ENCODE data around the gene RHOXF2B.
"Not testable (repeated sequence)": the region's sequence is repeated elsewhere in the genome, so short reads cannot be mapped to it uniquely, and the experiment has no call there.

Gene RHOXF2B

DNA sequence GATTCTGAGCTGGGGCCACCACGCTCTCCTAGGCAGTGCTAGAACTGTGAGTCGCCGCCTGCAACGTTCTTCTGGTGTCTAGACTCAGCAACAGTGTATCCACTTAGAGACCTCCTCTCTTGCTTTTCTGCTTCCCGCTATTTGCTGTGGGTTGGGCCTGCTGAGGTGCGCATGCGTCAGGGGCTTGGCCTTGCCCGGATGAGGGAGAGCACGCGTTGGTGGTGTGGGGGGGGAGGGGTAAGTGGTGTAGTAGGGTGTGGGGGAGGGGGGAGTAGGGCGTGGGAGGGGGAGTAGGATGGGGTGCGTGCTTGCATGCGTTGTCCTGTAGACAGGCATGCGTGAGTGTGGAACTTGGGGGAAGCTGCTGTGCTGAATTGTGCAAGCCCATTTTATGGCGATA is at the start of gene RHOXF2B:
Gene RHOXF2B, minus strand, starts transcription at position 101 of the 400 bp plus-strand sequence. CDS start 138 bp downstream, outside the sequence.
- not testable (repeated sequence) for DNase-seq (ENCODE audit: low spot score)

GRCh38 chrX:120125444-120125843 is 48.0 kb upstream of the RHOXF2B start:
- DNase-seq (ENCODE audit: low spot score) = no peak

DNA sequence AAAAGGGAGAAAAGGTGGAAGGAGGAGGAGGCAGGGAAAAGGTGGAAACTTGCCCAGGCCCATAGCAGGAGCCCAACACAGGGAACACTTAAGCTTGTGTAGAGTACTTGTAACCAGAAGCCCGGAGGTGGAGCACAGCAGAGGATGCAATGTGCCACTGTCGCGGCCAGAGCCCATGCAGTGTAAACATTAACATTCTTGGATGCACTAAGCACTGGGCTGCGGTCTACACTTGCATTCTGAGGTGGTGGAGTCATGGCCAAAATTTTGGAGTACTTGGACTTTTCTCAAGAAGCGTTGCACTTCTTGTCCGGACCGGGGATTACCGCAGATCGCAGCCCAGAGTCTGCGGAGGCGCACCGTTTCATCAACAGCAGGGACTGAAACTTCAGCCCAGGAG is 42.7 kb upstream of the RHOXF2B start:
- DNase-seq (ENCODE audit: low spot score) = no peak

- no peak for DNase-seq (ENCODE audit: low spot score)
Measured at GRCh38 chrX:120115438-120115963, 38.0 kb upstream of the RHOXF2B start, which contains the start of gene RHOXF1. Gene RHOXF1 (minus strand): TSS chrX:120115913. CDS start chrX:120115862, 51 bp downstream.

GRCh38 chrX:120111611-120112010 is 34.1 kb upstream of the RHOXF2B start:
- no peak for DNase-seq (ENCODE audit: low spot score)

DNA sequence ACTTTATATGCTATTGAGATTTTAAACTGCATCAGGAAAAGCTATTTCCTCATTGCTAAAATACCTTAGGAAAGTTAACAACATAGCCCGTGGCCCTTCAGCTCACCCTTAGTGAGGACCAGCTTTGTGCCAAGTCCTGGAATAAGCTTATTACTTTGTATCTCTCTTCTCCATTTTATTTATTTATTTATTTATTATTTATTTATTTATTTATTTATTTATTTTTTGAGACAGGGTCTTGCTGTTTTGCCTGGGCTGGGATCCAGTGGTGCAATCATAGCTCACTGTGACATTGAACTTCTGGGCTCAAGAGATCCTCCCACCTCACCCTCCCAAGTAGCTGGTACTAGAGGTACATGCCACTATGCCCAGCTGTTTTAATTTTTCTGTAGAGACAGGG is 31.9 kb upstream of the RHOXF2B start:
- DNase-seq (ENCODE audit: low spot score) = no peak

DNA sequence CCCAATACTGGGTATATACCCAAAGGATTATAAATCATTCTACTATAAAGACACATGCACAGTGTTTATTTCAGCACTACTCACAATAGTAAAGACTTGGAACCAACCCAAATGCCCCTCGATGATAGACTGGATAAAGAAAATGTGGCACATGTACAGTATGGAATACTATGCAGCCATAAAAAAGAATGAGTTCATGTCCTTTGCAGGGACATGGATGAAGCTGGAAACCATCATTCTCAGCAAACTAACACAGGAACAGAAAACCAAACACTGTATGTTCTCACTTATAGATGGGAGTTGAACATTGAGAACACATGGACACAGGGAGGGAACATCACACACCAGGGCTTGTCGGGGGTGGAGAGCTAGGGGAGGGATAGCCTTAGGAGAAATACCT is 27.2 kb upstream of the RHOXF2B start:
- DNase-seq (ENCODE audit: low spot score) = not testable (repeated sequence)

DNA sequence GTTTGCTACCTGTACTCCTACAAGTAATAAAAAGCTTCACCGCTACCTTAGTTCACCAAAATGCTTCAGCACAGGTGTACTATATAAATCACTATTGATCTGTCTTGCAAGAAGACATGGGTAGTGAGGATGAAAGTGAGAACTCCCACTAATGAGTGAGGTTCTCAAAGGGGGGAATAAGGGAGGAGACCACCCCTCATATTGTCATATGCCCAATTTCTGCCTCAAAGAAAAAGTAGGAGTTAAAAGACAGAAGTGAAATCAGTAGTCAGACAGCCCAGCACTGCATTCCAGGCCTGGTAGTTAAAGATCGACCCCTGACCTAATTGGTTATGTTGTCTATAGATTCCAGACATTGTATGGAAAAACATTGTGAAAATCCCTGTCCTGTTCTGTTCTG is 23.6 kb upstream of the RHOXF2B start:
- DNase-seq (ENCODE audit: low spot score) = not testable (repeated sequence)

DNA sequence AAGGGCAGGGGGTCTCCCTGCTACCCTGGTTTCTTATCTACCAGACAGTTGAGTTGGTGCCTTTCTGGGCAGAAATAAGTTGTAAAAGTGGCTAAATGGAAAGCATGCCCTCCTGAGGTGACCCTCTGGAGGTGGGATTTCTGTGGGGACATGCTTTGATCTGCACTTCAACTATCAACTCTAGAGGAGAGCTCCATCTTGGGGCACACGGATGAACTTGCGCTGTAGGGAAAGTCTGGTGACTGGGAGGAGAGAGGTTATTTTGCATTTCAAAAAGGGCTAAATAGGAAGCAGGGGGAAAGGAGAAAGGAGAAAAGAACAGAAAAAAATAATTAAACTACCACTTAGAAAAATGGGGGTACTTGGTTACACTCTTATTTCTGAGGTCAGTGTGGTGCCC is 12.7 kb upstream of the RHOXF2B start:
- no peak for DNase-seq (ENCODE audit: low spot score)

GRCh38 chrX:120087289-120088017 is 10.0 kb upstream of the RHOXF2B start:
- no peak for DNase-seq (ENCODE audit: low spot score)

GRCh38 chrX:120085553-120086185 is 8.2 kb upstream of the RHOXF2B start:
- not testable (repeated sequence) for DNase-seq (ENCODE audit: low spot score)

DNA sequence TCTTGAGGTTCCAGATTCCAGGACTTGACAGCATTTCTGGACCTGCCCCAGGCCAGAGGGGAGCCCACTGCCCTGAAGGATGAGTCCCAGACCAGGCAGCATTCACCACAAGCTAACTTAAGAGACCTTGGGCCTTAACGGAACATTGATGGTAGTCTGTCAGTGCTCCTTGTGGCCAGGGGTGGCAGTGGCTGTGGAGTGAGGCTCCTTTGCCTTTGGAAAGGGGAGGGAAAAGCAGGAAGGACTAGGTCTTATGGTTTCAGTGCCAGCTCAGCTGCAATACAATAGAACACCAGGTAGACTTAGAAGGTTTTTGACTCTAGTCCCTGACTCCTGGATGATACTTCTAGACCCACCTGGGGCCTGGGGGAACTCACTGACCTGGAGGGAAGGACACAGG is 11.3 kb downstream of the RHOXF2B start:
- DNase-seq (ENCODE audit: low spot score) = not testable (repeated sequence)

- DNase-seq (ENCODE audit: low spot score) = not testable (repeated sequence)
Measured at GRCh38 chrX:120042712-120043111, 34.8 kb downstream of the RHOXF2B start.

DNA sequence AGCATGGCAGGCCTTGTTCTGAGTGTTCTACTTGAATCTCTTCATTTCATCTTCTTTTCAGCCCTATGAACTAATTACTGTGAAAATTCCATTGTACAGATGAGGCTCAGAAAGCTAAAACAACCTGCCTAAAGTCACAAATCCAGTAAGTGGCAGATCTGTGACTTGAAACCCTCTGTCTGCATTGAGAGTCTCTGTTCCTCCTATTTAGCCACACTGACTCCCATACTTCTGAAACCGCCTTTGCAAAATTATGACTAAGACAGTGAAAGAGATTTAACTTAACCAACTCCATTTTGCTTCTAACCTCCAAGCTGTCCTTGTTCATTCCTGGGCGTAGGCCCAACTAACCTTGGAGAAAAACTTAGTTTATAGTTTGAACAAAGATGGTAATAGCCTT is 35.2 kb downstream of the RHOXF2B start:
- not testable (repeated sequence) for DNase-seq (ENCODE audit: low spot score)

GRCh38 chrX:120040176-120040575 is 37.3 kb downstream of the RHOXF2B start:
- not testable (repeated sequence) for DNase-seq (ENCODE audit: low spot score)

- DNase-seq (ENCODE audit: low spot score) = not testable (repeated sequence)
Measured at GRCh38 chrX:120039087-120039733, 38.3 kb downstream of the RHOXF2B start.

- DNase-seq (ENCODE audit: low spot score) = no peak
Measured at GRCh38 chrX:120036704-120037103, 40.8 kb downstream of the RHOXF2B start.

- DNase-seq (ENCODE audit: low spot score) = not testable (repeated sequence)
Measured at GRCh38 chrX:120035522-120036309, 41.8 kb downstream of the RHOXF2B start.

DNA sequence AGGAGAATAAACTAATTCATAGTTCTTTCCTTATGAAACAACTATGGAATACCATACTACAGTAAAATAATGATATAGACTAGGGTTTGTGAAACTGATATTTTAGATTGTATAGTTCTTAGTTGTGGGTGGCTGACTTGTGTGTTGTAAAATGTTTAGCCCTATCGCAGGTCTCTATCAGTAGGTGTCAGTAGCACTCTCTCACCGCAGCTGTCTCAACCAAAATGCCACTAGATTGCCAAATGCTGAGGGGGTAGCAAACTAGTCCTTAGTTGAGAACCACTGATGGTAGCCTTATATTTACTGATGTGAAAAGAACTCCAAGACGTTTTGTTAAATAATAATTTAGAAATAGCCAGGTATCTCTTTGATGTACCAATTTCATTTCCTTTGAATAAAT is 48.1 kb downstream of the RHOXF2B start:
- DNase-seq (ENCODE audit: low spot score) = no peak

DNA sequence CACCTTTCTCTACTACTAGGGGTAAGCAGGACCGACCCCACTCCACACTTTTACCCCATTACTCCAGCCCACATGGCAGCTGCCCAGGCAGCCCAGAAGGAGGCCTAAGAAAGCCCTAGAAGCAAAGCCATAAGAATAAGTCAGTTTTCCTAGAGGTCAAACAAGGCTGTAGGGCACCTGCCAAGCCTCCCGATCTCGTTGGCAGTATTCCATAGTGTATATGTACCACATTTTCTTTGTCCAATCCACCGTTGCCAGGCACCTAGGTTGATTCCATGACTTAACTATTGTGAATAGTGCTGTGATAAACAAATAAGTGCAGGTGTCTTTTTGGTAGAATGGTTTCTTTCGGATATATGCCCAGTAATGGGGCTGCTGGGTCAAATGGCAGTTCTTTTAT is 54.2 kb downstream of the RHOXF2B start:
- no peak for DNase-seq (ENCODE audit: low spot score)

DNA sequence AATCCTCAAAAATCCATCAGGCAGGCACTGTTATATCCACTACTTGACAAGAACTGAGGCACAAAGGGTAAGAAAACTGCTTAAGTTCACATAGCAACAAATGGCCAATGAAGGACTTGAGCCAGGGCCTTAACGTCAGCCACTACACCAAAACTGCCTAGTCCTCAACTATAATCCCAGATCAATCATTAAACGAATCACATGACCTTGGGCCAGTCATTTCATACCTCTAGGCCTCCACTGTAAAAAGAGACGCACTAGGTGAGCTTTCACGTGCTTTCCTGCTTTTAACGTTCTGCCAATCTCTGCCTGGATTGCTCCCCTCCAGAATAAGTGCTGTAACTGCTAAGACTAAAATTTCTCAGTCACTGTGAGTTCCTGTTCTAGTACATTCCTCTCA is 54.7 kb downstream of the RHOXF2B start:
- no peak for DNase-seq (ENCODE audit: low spot score)
